Measurements from ENCODE around the gene BCLAF1.

Gene BCLAF1

GRCh38 chr6:136209496-136209895 lies 80.2 kb downstream of the BCLAF1 start:
- peak; percentile 14 for DNase-seq (ENCODE audit: low read depth)
- no peak for TF ChIP-seq CTCF (IDR thresholded peaks at IDR 0.05; ENCODE audit: insufficient read depth, low read depth, low read length, missing control alignments)
- H3K4me3 ChIP-seq (ENCODE audit: low read length), result no peak overlapping the region

- no peak overlapping the region for H3K4me3 ChIP-seq (ENCODE audit: low read length)
- TF ChIP-seq CTCF (IDR thresholded peaks at IDR 0.05; ENCODE audit: insufficient read depth, low read depth, low read length, missing control alignments), result no peak
- no peak for DNase-seq (ENCODE audit: low read depth)
These were observed 80.9 kb downstream of the BCLAF1 start for GRCh38 chr6:136208783-136209182.
